ENCODE measurements around the gene ASNS.
"Not testable (repeated sequence)": the region's sequence is repeated elsewhere in the genome, so short reads cannot be mapped to it uniquely, and the experiment has no call there.

The ASNS gene, protein sequence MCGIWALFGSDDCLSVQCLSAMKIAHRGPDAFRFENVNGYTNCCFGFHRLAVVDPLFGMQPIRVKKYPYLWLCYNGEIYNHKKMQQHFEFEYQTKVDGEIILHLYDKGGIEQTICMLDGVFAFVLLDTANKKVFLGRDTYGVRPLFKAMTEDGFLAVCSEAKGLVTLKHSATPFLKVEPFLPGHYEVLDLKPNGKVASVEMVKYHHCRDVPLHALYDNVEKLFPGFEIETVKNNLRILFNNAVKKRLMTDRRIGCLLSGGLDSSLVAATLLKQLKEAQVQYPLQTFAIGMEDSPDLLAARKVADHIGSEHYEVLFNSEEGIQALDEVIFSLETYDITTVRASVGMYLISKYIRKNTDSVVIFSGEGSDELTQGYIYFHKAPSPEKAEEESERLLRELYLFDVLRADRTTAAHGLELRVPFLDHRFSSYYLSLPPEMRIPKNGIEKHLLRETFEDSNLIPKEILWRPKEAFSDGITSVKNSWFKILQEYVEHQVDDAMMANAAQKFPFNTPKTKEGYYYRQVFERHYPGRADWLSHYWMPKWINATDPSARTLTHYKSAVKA

DNA sequence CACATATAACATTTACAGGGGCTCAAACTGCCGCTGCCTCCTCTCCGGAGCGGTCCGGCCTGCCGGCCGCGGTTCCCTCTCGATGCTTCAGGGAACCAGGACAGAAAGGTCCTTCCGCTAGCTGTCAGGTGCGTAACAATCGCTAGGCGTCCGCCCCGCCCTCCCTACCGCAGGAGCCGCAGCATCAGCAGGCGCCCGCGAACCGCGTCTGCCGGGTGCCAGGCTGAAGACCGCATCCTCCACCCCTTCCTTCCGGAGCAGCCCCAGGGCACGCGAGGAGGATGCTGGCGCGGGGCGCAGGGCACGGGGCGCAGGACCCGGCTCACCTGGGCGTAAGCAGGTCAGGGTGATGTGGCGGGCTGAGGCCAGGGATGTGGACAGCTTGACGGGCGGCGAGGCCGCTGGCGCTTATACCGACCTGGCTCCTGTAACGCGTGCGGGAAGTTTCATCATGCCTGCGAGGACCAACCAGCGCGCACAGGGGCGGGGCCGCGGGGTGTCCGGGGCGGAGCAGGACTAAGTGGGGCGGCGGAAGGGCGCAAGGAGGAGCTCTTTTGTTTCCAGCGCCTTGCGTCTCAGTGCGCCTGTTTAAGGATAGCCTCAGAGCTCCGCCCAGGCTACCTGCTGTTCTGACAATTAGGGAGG lies at the start of gene ASNS:
ASNS (minus strand) TSS at position 384 of the 645 bp plus-strand sequence. CDS start 3,252 bp downstream, outside the sequence.
- peak; percentile 23 to 97 (median 84) for DNase-seq

DNA sequence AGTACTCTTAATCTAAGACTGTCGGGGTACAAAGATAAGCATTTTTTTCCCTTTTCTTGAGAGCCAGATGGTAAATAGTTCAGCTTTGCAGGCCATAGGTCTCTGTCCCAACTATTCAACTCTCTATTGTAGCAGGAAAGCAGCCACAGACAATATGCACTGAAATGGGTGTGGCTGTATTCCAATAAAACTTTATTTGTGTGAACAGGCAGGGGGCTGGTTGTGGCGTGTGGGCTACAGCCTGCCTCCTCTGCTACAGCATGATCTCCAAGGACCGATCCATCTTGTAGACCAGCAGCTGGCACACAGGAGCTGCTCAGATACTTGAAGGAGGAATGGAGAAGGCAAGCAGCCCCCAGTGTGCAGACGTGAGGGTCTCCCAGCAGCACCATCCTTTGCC lies 49.0 kb upstream of the ASNS start:
- DNase-seq = not testable (repeated sequence)

DNA sequence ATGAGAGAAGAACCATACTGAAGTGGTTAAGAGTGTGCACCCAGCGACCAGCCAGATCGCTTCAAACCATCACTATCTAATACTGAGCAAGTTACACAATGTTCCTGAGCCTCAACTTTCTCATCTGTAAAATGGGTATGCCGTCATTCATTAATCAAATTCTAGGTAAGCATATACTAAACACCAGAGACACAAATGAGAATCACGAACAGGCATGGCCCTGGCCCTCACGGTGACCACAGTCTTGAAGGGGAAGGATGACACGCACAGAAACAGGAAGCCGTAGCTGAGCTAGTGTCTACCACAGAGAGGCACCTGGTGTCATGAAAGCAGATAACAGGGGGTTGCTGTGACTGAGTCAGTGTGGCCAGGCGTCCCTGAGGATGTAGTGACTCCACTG lies 43.1 kb upstream of the ASNS start:
- DNase-seq = not testable (repeated sequence)

DNA sequence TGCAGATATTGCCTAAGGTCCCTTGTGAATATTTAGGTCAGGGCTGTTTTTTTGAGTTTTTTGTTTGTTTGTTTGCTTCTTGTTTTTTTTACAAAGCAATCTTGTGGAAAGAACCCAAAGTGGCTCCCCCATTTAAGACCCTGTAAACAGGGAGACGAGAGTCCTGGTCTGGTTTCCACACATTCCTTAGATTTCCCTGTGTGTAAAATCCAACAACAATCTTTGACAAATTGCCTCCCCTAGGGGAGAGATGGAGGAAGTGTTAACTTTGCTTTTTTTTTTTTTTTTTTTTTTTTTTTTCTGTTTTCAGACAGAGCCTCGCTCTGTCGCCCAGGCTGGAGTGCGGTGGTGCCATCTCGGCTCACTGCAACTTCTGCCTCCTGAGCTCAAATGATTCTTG lies 40.1 kb upstream of the ASNS start:
- DNase-seq = not testable (repeated sequence)

DNA sequence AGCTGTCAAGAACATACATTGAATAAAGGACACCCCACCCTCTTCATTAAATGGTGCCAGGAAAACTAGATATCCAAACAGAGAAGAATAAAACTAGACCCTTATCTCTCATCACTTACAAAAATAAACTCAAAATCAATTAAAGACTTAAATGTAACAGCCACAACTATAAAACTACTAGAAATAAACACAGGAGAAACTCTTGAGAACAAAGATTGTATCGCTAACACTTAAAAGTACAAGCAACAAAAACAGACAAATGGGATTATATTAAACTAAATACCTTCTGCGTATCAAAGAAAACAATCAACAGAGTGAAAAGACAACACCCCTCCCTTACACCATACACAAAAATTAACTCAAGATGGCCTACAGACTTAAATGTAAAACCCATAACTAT lies 24.7 kb upstream of the ASNS start:
- DNase-seq = not testable (repeated sequence)

DNA sequence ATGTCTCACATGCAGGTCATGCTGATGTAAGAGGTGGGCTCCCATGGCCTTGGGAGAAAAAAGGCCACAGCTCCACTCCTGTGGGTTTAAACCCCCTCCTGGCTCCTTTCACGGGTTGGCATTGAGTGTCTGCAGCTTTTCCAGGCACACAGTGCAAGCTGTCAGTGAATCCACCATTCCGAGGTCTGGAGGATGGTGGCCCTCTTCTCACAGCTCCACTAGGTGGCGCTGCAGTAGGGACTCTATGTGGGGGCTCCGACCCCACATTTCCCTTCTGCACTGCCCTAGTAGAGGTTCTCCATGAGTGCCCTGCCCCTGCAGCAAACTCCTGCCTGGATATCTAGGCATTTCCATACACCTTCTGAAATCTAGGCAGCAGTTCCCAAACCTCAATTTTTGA lies 19.5 kb upstream of the ASNS start:
- not testable (repeated sequence) for DNase-seq

DNA sequence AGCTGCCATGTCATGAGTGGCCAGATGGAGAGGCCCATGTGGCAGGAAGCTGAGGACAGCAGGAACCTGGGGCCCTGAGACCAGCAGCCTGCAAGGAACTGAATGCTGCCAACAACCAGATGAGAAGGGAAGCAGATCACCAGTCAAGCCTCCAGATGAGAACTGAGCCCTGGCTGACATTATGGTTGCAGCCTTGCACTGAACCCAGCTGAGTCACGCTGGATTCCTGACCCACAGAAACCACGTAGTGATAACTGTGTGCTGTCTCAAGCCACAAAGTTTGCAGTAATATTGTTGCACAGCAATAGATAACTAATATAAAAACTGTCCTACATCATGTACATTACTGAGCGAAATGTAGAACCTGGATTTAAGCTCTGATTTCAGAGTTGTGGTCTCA lies 7.3 kb upstream of the ASNS start:
- not testable (repeated sequence) for DNase-seq

DNA sequence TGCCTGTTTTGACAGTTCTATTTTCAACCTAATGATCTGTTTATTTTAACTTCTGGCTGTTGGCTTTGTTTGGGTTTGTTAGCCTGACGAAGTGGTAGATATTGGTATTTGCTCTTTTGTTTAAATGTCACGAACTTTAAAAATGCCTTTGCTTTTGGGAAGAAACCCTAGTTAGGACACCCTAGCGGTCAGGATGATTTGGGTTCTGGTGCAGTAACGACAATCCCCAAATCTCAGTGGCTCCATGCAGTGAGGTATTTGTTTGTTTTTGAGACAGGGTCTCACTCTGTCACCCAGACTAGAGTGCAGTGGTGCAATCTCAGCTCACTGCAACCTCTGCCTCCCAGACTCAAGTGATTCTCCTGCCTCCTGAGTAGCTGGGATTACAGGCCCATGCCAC lies 2.7 kb upstream of the ASNS start:
- not testable (repeated sequence) for DNase-seq

DNA sequence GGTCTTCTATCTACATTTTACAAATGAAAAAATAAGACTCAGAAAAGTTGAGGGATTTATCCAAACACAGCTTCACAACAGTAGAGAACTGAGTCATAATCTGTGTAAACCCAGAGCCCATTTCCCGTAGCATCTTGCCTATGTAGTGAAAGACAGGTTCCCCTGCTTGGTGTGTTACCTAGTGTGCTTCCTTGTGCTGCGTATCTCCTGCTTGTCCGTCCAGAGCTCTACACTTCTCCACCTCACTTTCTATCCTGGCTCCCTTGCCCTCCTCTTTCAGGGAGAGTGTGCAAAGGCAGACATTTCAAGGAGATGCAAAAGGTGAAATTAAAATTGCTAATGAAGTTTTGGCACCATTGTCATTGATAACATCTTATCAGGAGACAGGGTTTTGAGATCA lies 1.4 kb upstream of the ASNS start:
- no peak for DNase-seq

DNA sequence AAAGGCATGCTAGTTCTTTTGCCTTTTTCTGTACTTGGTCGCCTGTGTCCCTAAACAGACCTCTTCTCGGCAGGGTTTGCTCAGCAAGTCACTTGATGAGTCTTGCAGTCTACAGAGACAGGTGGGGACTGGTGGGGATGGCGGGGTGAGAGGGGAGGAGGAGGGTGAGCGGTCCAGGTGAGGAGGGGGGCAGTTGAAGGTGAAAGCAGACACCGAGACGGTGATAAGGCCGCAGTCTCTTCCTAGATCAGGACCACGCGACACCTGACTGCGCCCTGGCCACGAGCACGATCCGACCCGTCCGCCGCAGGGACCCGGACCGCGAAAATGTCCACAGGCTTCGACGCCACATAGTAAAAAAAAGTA lies 566 bp downstream of the ASNS start:
- DNase-seq = peak in 4 of 14 donors; percentile 23 to 43 (median 42)

DNA sequence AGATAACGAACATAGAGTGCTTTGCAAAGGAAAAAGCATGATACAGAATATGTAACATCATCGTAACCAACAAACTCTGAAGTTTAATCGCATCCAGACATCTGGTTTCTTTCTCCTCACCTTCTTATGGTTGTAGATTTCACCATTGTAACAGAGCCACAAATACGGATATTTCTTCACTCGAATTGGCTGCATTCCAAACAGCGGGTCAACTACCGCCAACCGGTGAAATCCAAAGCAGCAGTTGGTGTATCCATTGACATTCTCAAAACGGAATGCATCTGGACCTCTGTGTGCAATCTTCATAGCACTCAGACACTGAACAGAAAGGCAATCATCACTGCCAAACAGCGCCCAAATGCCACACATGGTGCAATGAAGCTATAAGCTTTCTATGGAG lies 3.4 kb downstream of the ASNS start:
- DNase-seq = peak in 1 of 14 donors; percentile 5

DNA sequence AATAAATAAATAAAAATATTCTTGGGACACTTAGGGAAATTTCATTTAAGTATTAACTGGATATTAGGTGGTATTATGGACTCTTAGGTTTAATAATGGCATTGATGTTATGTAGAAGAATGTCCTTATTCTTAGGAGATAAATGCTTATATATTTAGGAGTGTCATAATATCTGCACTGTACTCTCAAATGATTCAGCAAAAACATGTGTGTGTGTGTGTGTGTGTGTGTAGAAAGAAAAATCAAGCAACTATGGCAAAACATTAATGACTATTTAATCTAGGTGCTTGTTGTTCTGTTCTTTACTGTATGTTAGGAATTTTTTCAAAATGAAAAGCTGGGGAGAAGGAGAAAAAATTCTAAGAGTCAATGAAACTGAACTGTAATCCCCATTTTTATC lies 3.9 kb downstream of the ASNS start:
- DNase-seq = no peak

DNA sequence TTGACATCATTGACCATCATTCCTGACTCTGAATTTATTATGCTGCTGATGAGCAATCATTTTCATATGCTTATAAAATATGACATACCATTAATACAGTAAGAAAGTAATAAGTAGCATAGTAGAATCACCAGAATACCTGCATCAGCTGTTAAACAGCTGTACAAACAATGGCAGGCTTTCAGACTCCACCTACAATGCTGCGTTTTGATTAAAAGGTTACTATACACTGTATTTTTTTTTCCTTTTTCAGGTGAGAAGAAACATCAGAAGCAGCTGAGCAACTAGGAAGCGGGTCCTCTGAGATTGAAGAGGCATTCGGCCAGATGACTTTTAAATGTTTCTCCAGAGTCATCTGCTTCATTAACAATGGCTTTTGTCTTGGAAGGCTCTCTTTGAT lies 7.1 kb downstream of the ASNS start:
- no peak for DNase-seq

DNA sequence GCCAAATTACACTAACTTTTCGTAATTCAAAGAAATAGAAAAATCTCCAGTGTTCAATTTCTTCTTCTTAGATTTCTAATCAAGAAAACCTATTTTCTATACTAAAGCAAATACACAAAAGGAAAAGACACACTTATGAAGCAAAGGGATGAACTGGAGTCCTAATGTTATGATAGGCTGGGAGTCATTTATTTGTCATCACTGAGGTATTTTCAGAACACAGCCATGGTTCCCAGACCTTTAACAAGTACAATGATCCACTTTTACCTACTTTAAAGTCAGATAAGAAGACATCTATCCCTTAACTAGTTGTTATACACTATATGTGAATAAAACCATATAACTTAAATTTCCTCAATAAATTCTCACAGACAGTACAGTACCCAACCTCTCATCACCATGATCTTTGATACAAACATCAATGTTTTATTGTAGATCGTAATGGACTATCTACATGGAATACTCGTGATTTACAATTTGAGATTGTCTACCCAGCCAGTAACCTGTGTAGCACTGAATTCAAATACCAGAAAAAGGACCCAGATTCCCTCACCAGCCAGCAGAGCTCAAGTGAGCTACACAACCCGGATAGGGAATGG lies 12.5 kb downstream of the ASNS start:
- DNase-seq = no peak

DNA sequence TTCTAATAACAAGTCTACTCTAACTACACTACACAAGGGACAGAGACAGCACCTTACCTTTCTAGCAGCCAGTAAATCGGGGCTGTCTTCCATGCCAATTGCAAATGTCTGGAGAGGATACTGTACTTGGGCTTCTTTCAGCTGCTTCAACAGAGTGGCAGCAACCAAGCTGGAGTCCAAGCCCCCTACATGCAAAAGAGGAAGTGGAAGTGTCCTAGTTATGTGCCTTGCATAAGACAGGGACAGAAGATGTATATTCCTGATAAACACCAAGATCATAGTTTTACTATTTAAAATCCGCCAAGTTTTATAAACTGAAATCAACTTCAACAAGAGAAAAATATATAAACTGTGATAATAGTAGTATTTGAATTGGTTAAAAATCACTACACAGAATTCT lies 14.0 kb downstream of the ASNS start:
- DNase-seq = no peak

DNA sequence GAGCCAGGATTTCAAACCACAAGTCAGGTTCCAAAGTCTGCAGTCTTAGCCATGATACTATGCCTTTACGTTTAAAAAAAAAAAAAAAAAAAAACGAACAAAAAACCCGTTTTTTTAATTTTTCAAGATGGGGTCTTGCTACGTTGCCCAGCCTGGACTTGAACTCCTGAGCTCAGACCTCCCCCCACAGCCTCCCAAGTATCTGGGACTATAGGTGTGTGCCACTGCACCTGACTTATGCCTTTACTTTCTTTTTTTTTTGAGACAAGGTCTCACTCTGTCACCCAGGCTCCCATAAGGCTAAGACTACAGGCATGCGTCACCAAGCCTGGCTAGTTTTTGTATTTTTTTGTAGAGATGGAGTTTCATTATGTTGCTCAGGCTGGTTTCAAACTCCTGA lies 14.7 kb downstream of the ASNS start:
- no peak for DNase-seq

DNA sequence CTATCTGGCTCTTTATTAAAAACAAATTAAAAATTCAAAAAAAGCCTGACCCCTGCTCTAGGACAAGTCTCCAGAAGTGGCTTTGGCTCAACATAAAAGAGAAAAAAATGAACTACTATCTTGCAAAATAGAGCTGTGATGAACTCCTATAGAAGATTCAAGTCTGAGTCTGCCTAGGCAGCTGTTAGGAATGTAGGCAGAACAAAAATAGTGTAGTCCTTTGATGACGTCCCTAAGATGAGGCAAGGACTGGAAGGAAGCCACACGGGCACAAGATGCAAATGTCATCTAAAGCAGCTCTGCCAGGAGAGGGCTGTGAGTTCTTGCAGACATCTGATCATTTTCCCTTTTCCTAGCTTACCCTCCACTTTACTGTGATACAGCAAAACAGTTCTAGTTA lies 20.5 kb downstream of the ASNS start:
- no peak for DNase-seq

DNA sequence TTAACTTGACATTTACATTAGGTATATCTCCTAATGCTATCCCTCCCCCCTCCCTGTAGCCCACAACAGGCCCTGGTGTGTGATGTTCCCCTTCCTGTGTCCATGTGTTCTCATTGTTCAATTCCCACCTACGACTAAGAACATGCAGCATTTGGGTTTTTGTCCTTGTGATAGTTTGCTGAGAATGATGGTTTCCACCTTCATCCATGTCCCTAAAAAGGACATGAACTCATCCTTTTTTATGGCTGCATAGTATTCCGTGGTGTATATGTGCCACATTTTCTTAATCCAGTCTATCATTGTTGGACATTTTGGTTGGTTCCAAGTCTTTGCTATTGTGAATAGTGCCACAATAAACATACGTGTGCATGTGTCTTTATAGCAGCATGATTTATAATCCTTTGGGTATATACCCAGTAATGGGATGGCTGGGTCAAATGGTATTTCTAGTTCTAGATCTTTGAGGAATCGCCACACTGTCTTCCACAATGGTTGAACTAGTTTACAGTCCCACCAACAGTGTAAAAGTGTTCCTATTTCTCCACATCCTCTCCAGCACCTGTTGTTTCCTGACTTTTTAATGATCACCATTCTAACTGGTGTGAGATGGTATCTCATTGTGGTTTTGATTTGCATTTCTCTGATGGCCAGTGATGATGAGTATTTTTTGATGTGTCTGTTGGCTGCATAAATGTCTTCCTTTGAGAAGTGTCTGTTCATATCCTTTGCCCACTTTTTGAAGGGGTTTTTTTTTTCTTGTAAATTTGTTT lies 21.8 kb downstream of the ASNS start:
- DNase-seq = not testable (repeated sequence)

DNA sequence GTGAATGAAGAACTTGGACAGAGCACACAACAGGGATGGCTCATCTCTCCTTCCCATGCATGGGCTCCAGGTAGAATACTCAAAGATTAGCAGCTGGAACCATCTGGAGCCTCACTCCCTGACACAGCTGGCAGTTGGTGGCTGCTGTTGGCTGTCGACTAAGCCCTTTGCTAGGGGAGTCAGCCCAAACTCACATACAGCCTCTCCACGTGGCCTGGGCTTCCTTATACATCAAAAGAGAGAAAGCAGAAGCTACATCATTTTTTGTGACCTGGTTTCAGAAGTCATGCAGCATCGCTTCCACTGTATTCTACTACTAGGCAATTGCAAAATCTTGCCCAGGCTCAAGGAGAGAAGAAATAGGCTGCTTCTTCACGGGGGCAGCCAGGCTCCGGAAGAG lies 24.4 kb downstream of the ASNS start:
- no peak for DNase-seq

DNA sequence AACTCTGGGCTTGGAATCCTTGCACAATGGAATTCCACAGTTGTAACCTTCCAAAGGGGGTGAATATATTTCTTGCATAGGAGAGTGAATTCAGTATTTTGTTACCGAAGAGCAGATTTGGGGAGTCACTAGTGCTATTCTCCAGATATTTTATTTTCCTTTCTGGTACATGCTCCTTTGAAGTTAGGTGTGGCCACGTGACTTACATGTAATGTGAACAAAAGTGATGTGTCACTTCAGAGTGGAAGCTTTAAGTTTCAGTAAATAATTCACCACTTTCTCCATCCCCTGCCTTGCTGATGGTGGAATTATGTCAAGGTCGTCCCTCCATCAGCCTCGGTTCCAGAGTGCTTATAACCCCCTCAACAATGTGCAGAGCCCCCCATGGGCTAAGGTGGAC lies 25.3 kb downstream of the ASNS start:
- no peak for DNase-seq

DNA sequence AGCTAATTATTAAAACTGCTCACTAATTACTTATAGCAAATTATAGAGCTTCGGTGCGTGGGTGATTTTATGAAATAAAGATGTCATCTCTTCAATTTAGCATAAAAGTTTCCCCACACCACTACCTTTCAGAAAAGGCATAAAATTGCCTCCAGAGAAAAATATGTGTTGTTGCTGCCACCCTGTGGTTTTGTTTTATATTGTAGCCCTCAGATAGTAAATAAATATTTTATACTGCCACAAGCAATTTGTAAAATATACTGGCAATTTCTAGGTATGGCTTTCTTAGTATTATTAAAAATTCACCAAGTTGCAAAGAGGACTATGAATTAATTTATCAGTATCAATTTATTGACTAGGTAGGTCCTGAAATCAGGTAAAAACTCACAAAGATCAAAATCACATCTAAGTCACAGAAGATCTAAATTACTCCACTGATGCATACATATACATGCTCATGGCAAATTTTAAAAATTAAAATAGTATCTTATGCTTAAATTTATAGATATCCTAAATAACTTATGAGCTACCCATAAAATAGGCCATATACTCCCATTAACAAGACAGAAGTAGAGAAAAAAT lies 26.5 kb downstream of the ASNS start:
- DNase-seq = no peak

DNA sequence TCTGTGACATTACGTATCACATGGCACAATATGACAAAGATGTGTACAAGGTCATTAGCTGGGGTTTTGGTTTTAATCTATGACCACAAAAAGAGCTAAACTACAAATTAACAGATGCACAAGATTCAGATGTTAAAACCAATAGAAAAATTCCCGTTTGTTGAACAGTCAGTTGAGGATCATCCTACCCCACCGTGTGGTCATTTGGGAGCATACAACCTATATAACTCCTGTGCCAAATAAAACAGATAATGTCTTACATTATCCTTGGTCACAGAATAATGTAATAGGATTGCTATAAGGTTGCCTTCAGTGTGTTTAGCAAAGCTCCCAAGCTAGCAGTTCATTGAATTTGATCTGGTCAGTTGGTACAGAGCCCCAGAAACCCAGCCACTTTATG lies 28.2 kb downstream of the ASNS start:
- no peak for DNase-seq
